Neural progenitor cell (in vitro differentiated cells): ENCODE results near the gene UNC5B. TPM values are rescaled to one million over a fixed set of nuclear protein-coding genes. Genes with fewer than 3 reads are reported as not detected.

Experiments used
- DNase-seq: peaks from one replicate; pipeline ENCODE4 v3.0.0-alpha.2; 2016; ENCODE audit warnings: low spot score
- H2AFZ ChIP-seq: fragments of 200-600 bp; sonication (generic); replicated peaks from 2 replicates; pipeline ENCODE4 v1.6.1; 2016; ENCODE audit warnings: antibody characterized with exemption
- H3F3A ChIP-seq: fragments of 200-600 bp; sonication (generic); 2 replicates; pipeline ENCODE4 v1.6.1; 2016; ENCODE audit warnings: antibody characterized with exemption, low read depth
- H3K27ac ChIP-seq: fragments of 200-600 bp; sonication (generic); 2 replicates; pipeline ENCODE4 v1.5.1; 2016; ENCODE audit warnings: mild to moderate bottlenecking
- H3K27me3 ChIP-seq: fragments of 200-600 bp; sonication (generic); 2 replicates; pipeline ENCODE4 v1.6.1; 2016; ENCODE audit warnings: mild to moderate bottlenecking, moderate library complexity
- H3K36me3 ChIP-seq: fragments of 200-600 bp; sonication (generic); 2 replicates; pipeline ENCODE4 v1.5.1; 2016
- H3K4me1 ChIP-seq: fragments of 200-600 bp; sonication (generic); 2 replicates; pipeline ENCODE4 v1.6.1; 2016; ENCODE audit warnings: mixed run types
- H3K4me2 ChIP-seq: fragments of 200-600 bp; sonication (generic); 2 replicates; pipeline ENCODE4 v1.6.1; 2016
- H3K4me3 ChIP-seq: fragments of 200-600 bp; sonication (generic); 2 replicates; pipeline ENCODE4 v1.5.1; 2016
- H3K79me2 ChIP-seq: fragments of 200-600 bp; sonication (generic); 2 replicates; pipeline ENCODE4 v1.6.1; 2016; ENCODE audit warnings: low read depth
- H3K9ac ChIP-seq: fragments of 200-600 bp; sonication (generic); 2 replicates; pipeline ENCODE4 v1.6.1; 2016
- H3K9me3 ChIP-seq: fragments of 200-600 bp; sonication (generic); 2 replicates; pipeline ENCODE4 v1.5.1; 2016; ENCODE audit warnings: low read depth
- H4K20me1 ChIP-seq: fragments of 200-600 bp; sonication (generic); 2 replicates; pipeline ENCODE4 v1.6.1; 2016; ENCODE audit warnings: low read depth
- H3K27ac Mint-ChIP-seq: 3 replicates; pipeline ENCODE4 v1.8.0; 2021; ENCODE audit warnings: mixed read lengths
- H3K27me3 Mint-ChIP-seq: 2 replicates; pipeline ENCODE4 v1.8.0; 2022; ENCODE audit warnings: low read depth, mild to moderate bottlenecking, inconsistent platforms, moderate library complexity, mixed read lengths; ENCODE audit not compliant: insufficient read depth
- H3K36me3 Mint-ChIP-seq: 3 replicates; pipeline ENCODE4 v1.8.0; 2021; ENCODE audit warnings: mixed read lengths
- H3K4me1 Mint-ChIP-seq: 3 replicates; pipeline ENCODE4 v1.8.0; 2021; ENCODE audit warnings: mixed read lengths
- H3K4me3 Mint-ChIP-seq: 3 replicates; pipeline ENCODE4 v1.8.0; 2021; ENCODE audit warnings: mild to moderate bottlenecking, moderate library complexity, mixed read lengths
- H3K9me3 Mint-ChIP-seq: 3 replicates; pipeline ENCODE4 v1.8.0; 2020; ENCODE audit warnings: mixed read lengths
- CTCF ChIP-seq: fragments of 200-600 bp; sonication (generic); IDR thresholded peaks from 2 replicates; pipeline ENCODE4 v1.5.1; 2017; ENCODE audit warnings: antibody characterized with exemption, mild to moderate bottlenecking
- EZH2 ChIP-seq: fragments of 200-600 bp; sonication (generic); IDR thresholded peaks from 2 replicates; pipeline ENCODE4 v1.6.1; 2017; ENCODE audit warnings: antibody characterized with exemption, mild to moderate bottlenecking, moderate library complexity
- EZH2phosphoT487 ChIP-seq: fragments of 200-600 bp; sonication (generic); IDR thresholded peaks from 2 replicates; pipeline ENCODE4 v1.6.1; 2017; ENCODE audit warnings: antibody characterized with exemption
- total RNA-seq: library from RNA; depleted of rRNA; stranded (reverse); fragments of >200 nt; gene quantifications from 2 replicates; pipeline ENCODE4 v1.2.3, GENCODE V29; 2015; ENCODE audit warnings: low replicate concordance

UNC5B gene
- total RNA-seq, 1 donor from 2014 or later = 3.3 TPM

- no peak for DNase-seq
- Mint-ChIP-seq H3K27ac (peak overlapping the region; percentile 48), H3K36me3 (no peaks in the 10 kb centered on the region), H3K4me1 (peaks cover 2% of the 10 kb centered on the region), H3K9me3 (no peaks in the 10 kb centered on the region), H3K4me3 (no peak overlapping the region), H3K27me3 (peaks cover 4% of the 10 kb centered on the region)
- Histone ChIP-seq H4K20me1 (no peaks in the 10 kb centered on the region), H3K4me2 (no peak overlapping the region), H2AFZ (no peak overlapping the region), H3K9ac (no peak overlapping the region), H3K27ac (no peak overlapping the region), H3F3A (no peaks in the 10 kb centered on the region), H3K4me3 (no peak overlapping the region), H3K79me2 (no peaks in the 10 kb centered on the region), H3K27me3 (no peaks in the 10 kb centered on the region), H3K4me1 (no peaks in the 10 kb centered on the region), H3K9me3 (no peaks in the 10 kb centered on the region), H3K36me3 (no peaks in the 10 kb centered on the region)
- TF ChIP-seq CTCF (no peak), EZH2 (no peak), EZH2phosphoT487 (no peak)
Observed at GRCh38 chr10:71288461-71288860, 76.1 kb downstream of the UNC5B start.

- Mint-ChIP-seq H3K9me3 (no peaks in the 10 kb centered on the region), H3K4me1 (peaks cover 2% of the 10 kb centered on the region), H3K27ac (no peak overlapping the region), H3K4me3 (no peak overlapping the region), H3K27me3 (peaks cover 4% of the 10 kb centered on the region), H3K36me3 (no peaks in the 10 kb centered on the region)
- H2AFZ ChIP-seq = no peak overlapping the region
- no peak overlapping the region for H3K27ac ChIP-seq
- H4K20me1 ChIP-seq = no peaks in the 10 kb centered on the region
- no peaks in the 10 kb centered on the region for H3K27me3 ChIP-seq
- TF ChIP-seq CTCF (no peak), EZH2 (no peak), EZH2phosphoT487 (no peak)
- H3K79me2 ChIP-seq = no peaks in the 10 kb centered on the region
- no peak overlapping the region for H3K4me3 ChIP-seq
- H3K9ac ChIP-seq = no peak overlapping the region
- no peaks in the 10 kb centered on the region for H3K4me1 ChIP-seq
- no peak overlapping the region for H3K4me2 ChIP-seq
- H3F3A ChIP-seq = no peaks in the 10 kb centered on the region
- H3K9me3 ChIP-seq = no peaks in the 10 kb centered on the region
- no peak for DNase-seq
- no peaks in the 10 kb centered on the region for H3K36me3 ChIP-seq
Observed at GRCh38 chr10:71289421-71290130, 77.2 kb downstream of the UNC5B start.

- Mint-ChIP-seq H3K27ac (no peak overlapping the region), H3K9me3 (no peaks in the 10 kb centered on the region), H3K4me3 (no peak overlapping the region), H3K27me3 (peaks cover 4% of the 10 kb centered on the region), H3K36me3 (no peaks in the 10 kb centered on the region), H3K4me1 (peaks cover 2% of the 10 kb centered on the region)
- H3K79me2 ChIP-seq = no peaks in the 10 kb centered on the region
- H3K27ac ChIP-seq = no peak overlapping the region
- H3K4me3 ChIP-seq = no peak overlapping the region
- no peaks in the 10 kb centered on the region for H3K9me3 ChIP-seq
- TF ChIP-seq EZH2 (no peak), CTCF (no peak), EZH2phosphoT487 (no peak)
- no peak overlapping the region for H3K9ac ChIP-seq
- H4K20me1 ChIP-seq = no peaks in the 10 kb centered on the region
- H3K27me3 ChIP-seq = no peaks in the 10 kb centered on the region
- no peaks in the 10 kb centered on the region for H3K4me1 ChIP-seq
- no peak overlapping the region for H3K4me2 ChIP-seq
- no peak overlapping the region for H2AFZ ChIP-seq
- no peaks in the 10 kb centered on the region for H3F3A ChIP-seq
- no peaks in the 10 kb centered on the region for H3K36me3 ChIP-seq
- no peak for DNase-seq
Observed at GRCh38 chr10:71290331-71290730, 78.0 kb downstream of the UNC5B start.
